HepG2 (cell line): ENCODE measurements around the gene NARS2. TPM values are rescaled to one million over a fixed set of nuclear protein-coding genes. Genes with fewer than 3 reads are reported as not detected.
A peak's percentile ranks its signal among the peaks of the same experiment; 100 is the strongest.

ENCODE experiments used
- AGO1 ChIP-seq: fragments of 200-400 bp; formaldehyde crosslinking; IDR thresholded peaks from 2 replicates; pipeline ENCODE4 v1.6.1; 2017; ENCODE audit warnings: mild to moderate bottlenecking, low read depth, low read length, moderate library complexity; ENCODE audit not compliant: poor library complexity, severe bottlenecking
- ARID5B ChIP-seq: IDR thresholded peaks from 2 replicates; pipeline ENCODE4 v1.4.0; 2020; ENCODE audit warnings: mild to moderate bottlenecking, missing genetic modification reagents
- CREM ChIP-seq, 2 experiments: sonication (generic) in 1 of 2; formaldehyde crosslinking in 1 of 2; IDR thresholded peaks; 2 replicates each; pipeline versions ENCODE4 v1.4.0 to v1.6.1; 2016 to 2020; ENCODE audit warnings: antibody characterized with exemption in 1 of 2, mild to moderate bottlenecking in 1 of 2, missing genetic modification reagents in 1 of 2
- FOXK2 ChIP-seq: fragments of 450-650 bp; IDR thresholded peaks from 2 replicates; pipeline ENCODE4 v1.6.1; 2016
- FOXP1 ChIP-seq, 2 experiments: fragments of 450-650 bp in 1 of 2; IDR thresholded peaks; 2 replicates each; pipeline ENCODE4 v1.6.1; 2017 to 2018; ENCODE audit warnings: antibody characterized with exemption in 1 of 2
- GTF3A ChIP-seq: sonication (generic); formaldehyde crosslinking; conservative IDR thresholded peaks from 2 replicates; pipeline ENCODE4 v1.4.0; 2020; ENCODE audit warnings: mild to moderate bottlenecking, missing genetic modification reagents
- HHEX ChIP-seq: IDR thresholded peaks from 2 replicates; pipeline ENCODE4 v1.6.1; 2016; ENCODE audit warnings: control low read depth
- KLF11 ChIP-seq: IDR thresholded peaks from 2 replicates; pipeline ENCODE4 v1.6.1; 2016; ENCODE audit warnings: missing compliant biosample characterization
- POLR2AphosphoS5 ChIP-seq: IDR thresholded peaks from 2 replicates; pipeline ENCODE4 v1.6.1; 2012; ENCODE audit warnings: low read depth, low read length
- RARG ChIP-seq: sonication (generic); formaldehyde crosslinking; IDR thresholded peaks from 2 replicates; pipeline ENCODE4 v1.4.0; 2020; ENCODE audit warnings: low read depth, mild to moderate bottlenecking, missing genetic modification reagents
- RBFOX2 ChIP-seq: fragments of 200-400 bp; formaldehyde crosslinking; IDR thresholded peaks from 2 replicates; pipeline ENCODE4 v1.6.1; 2017; ENCODE audit warnings: low read depth, mild to moderate bottlenecking, low read length
- SSRP1 ChIP-seq: IDR thresholded peaks from 2 replicates; pipeline ENCODE4 v1.6.1; 2016; ENCODE audit warnings: control low read depth
- SYNCRIP ChIP-seq: fragments of 200-400 bp; formaldehyde crosslinking; IDR thresholded peaks from 2 replicates; pipeline ENCODE4 v1.6.1; 2018; ENCODE audit warnings: mild to moderate bottlenecking, low read depth, low read length; ENCODE audit not compliant: insufficient read depth
- ZBTB2 ChIP-seq: sonication (generic); formaldehyde crosslinking; IDR thresholded peaks from 2 replicates; pipeline ENCODE4 v1.8.0; 2022; ENCODE audit warnings: low read depth, missing genetic modification reagents
- ZBTB37 ChIP-seq: sonication (generic); formaldehyde crosslinking; IDR thresholded peaks from 2 replicates; pipeline ENCODE4 v1.4.0; 2020; ENCODE audit warnings: mild to moderate bottlenecking, missing genetic modification reagents
- ZC3H4 ChIP-seq: sonication (generic); formaldehyde crosslinking; IDR thresholded peaks from 2 replicates; pipeline ENCODE4 v1.4.0; 2020; ENCODE audit warnings: missing genetic modification reagents, borderline replicate concordance
- ZNF10 ChIP-seq: sonication (generic); formaldehyde crosslinking; IDR thresholded peaks from 2 replicates; pipeline ENCODE4 v1.4.0; 2020; ENCODE audit warnings: mild to moderate bottlenecking, low read depth, missing genetic modification reagents, borderline replicate concordance
- ZNF431 ChIP-seq: sonication (generic); formaldehyde crosslinking; IDR thresholded peaks from 2 replicates; pipeline ENCODE4 v1.9.0; 2022; ENCODE audit warnings: missing genetic modification reagents, low read depth, mild to moderate bottlenecking, borderline replicate concordance
- ZNF44 ChIP-seq: sonication (generic); formaldehyde crosslinking; IDR thresholded peaks from 2 replicates; pipeline ENCODE4 v1.5.1; 2020; ENCODE audit warnings: mild to moderate bottlenecking, missing genetic modification reagents
- ZNF503 ChIP-seq: sonication (generic); formaldehyde crosslinking; IDR thresholded peaks from 2 replicates; pipeline ENCODE4 v1.4.0; 2020; ENCODE audit warnings: missing genetic modification reagents
- ZNF792 ChIP-seq: IDR thresholded peaks from 2 replicates; pipeline ENCODE4 v1.6.1; 2016
- ZNF883 ChIP-seq: sonication (generic); formaldehyde crosslinking; IDR thresholded peaks from 2 replicates; pipeline ENCODE4 v1.5.1; 2020; ENCODE audit warnings: mild to moderate bottlenecking, missing genetic modification reagents; ENCODE audit errors: not compliant biosample characterization
- ZSCAN29 ChIP-seq: sonication (generic); formaldehyde crosslinking; conservative IDR thresholded peaks from 2 replicates; pipeline ENCODE4 v1.4.0; 2020; ENCODE audit warnings: mild to moderate bottlenecking, missing genetic modification reagents
- polyA plus RNA-seq, 8 experiments: library from polyadenylated mRNA; depleted of rRNA in 3 of 8; stranded (reverse) in 7 of 8; unstranded in 1 of 8; fragments of >200 nt; fragmentation: Illumina TruSeq in 4 of 8; extraction: Trizol in 4 of 8; gene quantifications; 2 replicates each; pipeline versions ENCODE4 v1.2.1 to v1.2.3, GENCODE V29; 2011 to 2016; ENCODE audit warnings: low read depth in 4 of 8, missing spikeins in 1 of 8, mixed read lengths in 1 of 8; ENCODE audit not compliant: insufficient read depth in 1 of 8
- total RNA-seq, 5 experiments: library from RNA; depleted of rRNA; stranded (reverse); fragments of >200 nt; fragmentation: Illumina TruSeq; extraction: Trizol; gene quantifications; 2 replicates each; pipeline ENCODE4 v1.2.3, GENCODE V29; 2016; ENCODE audit warnings: low read depth in 1 of 5

NARS2 gene
- total and polyA plus RNA-seq, 2 of the 13 experiments (the other 11 are each of a cell fraction or from before 2014, with no cell fraction given): 45.9 to 65.0 TPM

- no peak; the same call in 1 of the 2 replicates for TF ChIP-seq ZNF503
- TF ChIP-seq ZNF883 (CRISPR knock-in tag): no peak
- TF ChIP-seq ZSCAN29 (CRISPR knock-in tag): no peak
- TF ChIP-seq AGO1: no peak
- TF ChIP-seq ZNF10: no peak
- peak; percentile 66 for TF ChIP-seq CREM (IDR thresholded peaks at IDR 0.05)
- no peak for TF ChIP-seq CREM (CRISPR knock-in tag; IDR thresholded peaks at IDR 0.05)
- peak; percentile 76; the same call in 1 of the 2 replicates for TF ChIP-seq ZNF792
- TF ChIP-seq ZNF44 (CRISPR knock-in tag): no peak
- TF ChIP-seq ZBTB37: no peak; the same call in 1 of the 2 replicates
- no peak for TF ChIP-seq SYNCRIP
- TF ChIP-seq SSRP1: no peak
- TF ChIP-seq RARG (CRISPR knock-in tag): no peak
- TF ChIP-seq FOXK2: no peak
- no peak for TF ChIP-seq ZC3H4
- TF ChIP-seq ARID5B (CRISPR knock-in tag): peak; percentile 93
- TF ChIP-seq POLR2AphosphoS5: peak; percentile 61
- TF ChIP-seq HHEX (CRISPR knock-in tag): peak; percentile 37; the same call in 1 of the 2 replicates
- TF ChIP-seq GTF3A: no peak
- TF ChIP-seq FOXP1 (IDR thresholded peaks at IDR 0.05): no peak
- TF ChIP-seq FOXP1 (CRISPR knock-in tag; IDR thresholded peaks at IDR 0.05): peak; percentile 85
- no peak for TF ChIP-seq KLF11 (CRISPR knock-in tag)
- 0 out of 2 replicates have a peak, but pooled peaks have one; percentile 15 for TF ChIP-seq RBFOX2
- peak; percentile 47; the same call in 1 of the 2 replicates for TF ChIP-seq ZNF431 (CRISPR knock-in tag)
- no peak for TF ChIP-seq ZBTB2 (CRISPR knock-in tag)
Measured at GRCh38 chr11:78576549-78577097, 2.0 kb upstream of the NARS2 start (continued).
